ENCODE data around the gene ESPN. TPM values are rescaled to one million over a fixed set of nuclear protein-coding genes. Genes with fewer than 3 reads are reported as not detected.

Gene ESPN
- polyA plus RNA-seq, 1 experiment = not detected

- Histone ChIP-seq H3K27me3 (ENCODE audit: control insufficient read depth, insufficient read depth, low read length) (peaks cover 2% of the 10 kb centered on the region; the same call in 1 of the 2 replicates), H3K36me3 (ENCODE audit: control insufficient read depth, insufficient read depth, low read length) (no peaks in the 10 kb centered on the region), H3K4me3 (ENCODE audit: low read depth, low read length) (no peak overlapping the region)
- ChIA-PET POLR2A (no interaction called here), CTCF (interaction anchor here (1.4 kb wide), 1 partner anchor 34 kb away, joined by 7 read pairs; no protein-coding TSS in a partner anchor)
- DNase-seq (ENCODE audit: low read depth) = no peak
- no peak for TF ChIP-seq CTCF (IDR thresholded peaks at IDR 0.05; ENCODE audit: insufficient read depth, low read depth, low read length)
Observed at GRCh38 chr1:6396998-6397397, 27.6 kb upstream of the ESPN start.

- Histone ChIP-seq H3K27me3 (ENCODE audit: control insufficient read depth, insufficient read depth, low read length) (peaks cover 2% of the 10 kb centered on the region; the same call in 1 of the 2 replicates), H3K36me3 (ENCODE audit: control insufficient read depth, insufficient read depth, low read length) (no peaks in the 10 kb centered on the region), H3K4me3 (ENCODE audit: low read depth, low read length) (no peak overlapping the region)
- ChIA-PET CTCF (interaction anchor here (1.8 kb wide), 1 partner anchor 35 kb away, joined by 8 read pairs; no protein-coding TSS in a partner anchor), POLR2A (no interaction called here)
- no peak for DNase-seq (ENCODE audit: low read depth)
- no peak for TF ChIP-seq CTCF (IDR thresholded peaks at IDR 0.05; ENCODE audit: insufficient read depth, low read depth, low read length)
Observed at GRCh38 chr1:6397844-6398441, 26.6 kb upstream of the ESPN start.

- ChIA-PET CTCF (interaction anchor here (1.0 to 6.6 kb wide), 3 partner anchors 15 to 50 kb away, joined by 5 to 45 read pairs (median 8); no protein-coding TSS in a partner anchor), POLR2A (no interaction called here)
- no peak for DNase-seq (ENCODE audit: low read depth)
- peaks cover 2% of the 10 kb centered on the region; the same call in 1 of the 2 replicates for H3K27me3 ChIP-seq (ENCODE audit: control insufficient read depth, insufficient read depth, low read length)
- no peak for TF ChIP-seq CTCF (IDR thresholded peaks at IDR 0.05; ENCODE audit: insufficient read depth, low read depth, low read length)
- no peaks in the 10 kb centered on the region for H3K36me3 ChIP-seq (ENCODE audit: control insufficient read depth, insufficient read depth, low read length)
- no peak overlapping the region for H3K4me3 ChIP-seq (ENCODE audit: low read depth, low read length)
Observed at GRCh38 chr1:6399294-6399693, 25.3 kb upstream of the ESPN start.

- Histone ChIP-seq H3K27me3 (ENCODE audit: control insufficient read depth, insufficient read depth, low read length) (peaks cover 2% of the 10 kb centered on the region; the same call in 1 of the 2 replicates), H3K36me3 (ENCODE audit: control insufficient read depth, insufficient read depth, low read length) (no peaks in the 10 kb centered on the region), H3K4me3 (ENCODE audit: low read depth, low read length) (no peak overlapping the region)
- CTCF ChIA-PET = interaction anchor here (0.7 to 6.6 kb wide), 6 partner anchors 13 to 154 kb away, joined by 3 to 45 read pairs (median 4); no protein-coding TSS in a partner anchor
- DNase-seq (ENCODE audit: low read depth) = no peak
- POLR2A ChIA-PET = no interaction called here
- TF ChIP-seq CTCF (IDR thresholded peaks at IDR 0.05; ENCODE audit: insufficient read depth, low read depth, low read length) = no peak
Observed at GRCh38 chr1:6401673-6402072, 22.9 kb upstream of the ESPN start.

- TF ChIP-seq CTCF (IDR thresholded peaks at IDR 0.05; ENCODE audit: insufficient read depth, low read depth, low read length) = no peak
- CTCF ChIA-PET = interaction anchor here (0.6 to 6.0 kb wide), 5 partner anchors 30 to 190 kb away, joined by 3 to 83 read pairs (median 5); no protein-coding TSS in a partner anchor
- H3K27me3 ChIP-seq (ENCODE audit: control insufficient read depth, insufficient read depth, low read length) = no peaks in the 10 kb centered on the region; the same call in 1 of the 2 replicates
- no peaks in the 10 kb centered on the region for H3K36me3 ChIP-seq (ENCODE audit: control insufficient read depth, insufficient read depth, low read length)
- DNase-seq (ENCODE audit: low read depth) = no peak
- POLR2A ChIA-PET = no interaction called here
- H3K4me3 ChIP-seq (ENCODE audit: low read depth, low read length) = no peak overlapping the region
Observed at GRCh38 chr1:6408023-6408422, 16.6 kb upstream of the ESPN start.

Measured in BJ (cell line).